ENCODE measurements around the gene MIR17HG. TPM values are rescaled to one million over a fixed set of nuclear protein-coding genes. Genes with fewer than 3 reads are reported as not detected.

MIR17HG gene
- total and polyA plus RNA-seq, 2 experiments from 2014 or later, result 0.20 to 0.43 TPM

DNA sequence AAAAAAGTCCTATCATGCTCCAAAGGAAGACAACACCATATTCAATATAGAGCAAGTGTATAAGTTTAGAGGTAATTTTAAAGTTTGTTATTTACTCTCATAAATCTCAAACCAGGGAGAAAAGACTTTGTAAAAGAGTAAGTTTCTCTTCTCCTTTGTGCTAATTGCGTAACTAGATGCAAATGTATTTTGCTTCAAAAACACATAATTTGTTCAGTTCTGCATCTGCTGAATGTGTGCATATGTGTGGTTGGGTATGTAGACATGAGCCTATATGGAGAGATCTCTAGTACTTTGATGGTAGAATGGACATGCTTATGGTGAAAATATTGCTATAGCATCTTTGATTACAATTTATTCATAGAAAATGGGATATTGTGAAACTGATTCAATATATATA lies 17.8 kb upstream of the MIR17HG start:
- no peaks in the 10 kb centered on the region for H4K20me1 ChIP-seq (ENCODE audit: insufficient read depth)
- WGBS, 2 experiments (ENCODE audit: low coverage in 1 of 2, low lambda C conversion rate in 2 of 2, missing lambda C conversion rate in 2 of 2), result 18 to 23% methylated on average over 1 of the region's 1 CpG

GRCh38 chr13:91331047-91331915 lies 16.2 kb upstream of the MIR17HG start:
- Histone ChIP-seq H3K9me3 (ENCODE audit: low read depth) (no peaks in the 10 kb centered on the region), H3F3A (ENCODE audit: insufficient read depth) (no peaks in the 10 kb centered on the region), H3K27me3 (replicated peaks; ENCODE audit: insufficient read depth) (peaks cover 11% of the 10 kb centered on the region), H3K4me2 (ENCODE audit: unreplicated experiment) (no peak overlapping the region), H3K27ac (no peak overlapping the region), H3K79me2 (ENCODE audit: insufficient read depth) (no peaks in the 10 kb centered on the region), H3K4me1 (ENCODE audit: insufficient read depth) (no peaks in the 10 kb centered on the region), H3K36me3 (ENCODE audit: low read depth) (no peaks in the 10 kb centered on the region), H2AFZ (no peak overlapping the region), H3K9ac (no peak overlapping the region), H3K4me3 (no peak overlapping the region), H4K20me1 (ENCODE audit: insufficient read depth) (no peaks in the 10 kb centered on the region), H3K9me2 (ENCODE audit: insufficient read depth) (no peaks in the 10 kb centered on the region)
- in situ Hi-C loops (cut with MboI), result no loop called here
- WGBS, 2 experiments (ENCODE audit: low coverage in 1 of 2, low lambda C conversion rate in 2 of 2, missing lambda C conversion rate in 2 of 2), result 45% methylated on average over 4 of the region's 4 CpGs
- no peak for TF ChIP-seq EZH2phosphoT487 (IDR thresholded peaks at IDR 0.05; ENCODE audit: insufficient read depth, low read depth)
- no peak for TF ChIP-seq EZH2 (IDR thresholded peaks at IDR 0.05; ENCODE audit: insufficient read depth, poor library complexity, severe bottlenecking)
- DNase-seq, result no peak

More for the DNA sequence above, 17.8 kb upstream of the MIR17HG start:
- in situ Hi-C loops (cut with MboI), result no loop called here
- Histone ChIP-seq H3K4me2 (ENCODE audit: unreplicated experiment) (no peak overlapping the region), H3K27me3 (replicated peaks; ENCODE audit: insufficient read depth) (peaks cover 11% of the 10 kb centered on the region), H3K27ac (no peak overlapping the region), H3K4me3 (no peak overlapping the region), H3K36me3 (ENCODE audit: low read depth) (no peaks in the 10 kb centered on the region), H3K4me1 (ENCODE audit: insufficient read depth) (no peaks in the 10 kb centered on the region), H3F3A (ENCODE audit: insufficient read depth) (no peaks in the 10 kb centered on the region), H3K9ac (no peak overlapping the region), H3K79me2 (ENCODE audit: insufficient read depth) (no peaks in the 10 kb centered on the region), H3K9me2 (ENCODE audit: insufficient read depth) (no peaks in the 10 kb centered on the region), H3K9me3 (ENCODE audit: low read depth) (no peaks in the 10 kb centered on the region), H2AFZ (no peak overlapping the region)
- TF ChIP-seq EZH2phosphoT487 (IDR thresholded peaks at IDR 0.05; ENCODE audit: insufficient read depth, low read depth) (no peak), EZH2 (IDR thresholded peaks at IDR 0.05; ENCODE audit: insufficient read depth, poor library complexity, severe bottlenecking) (no peak)
- no peak for DNase-seq

GRCh38 chr13:91346062-91346461 lies 1.4 kb upstream of the MIR17HG start:
- TF ChIP-seq EZH2phosphoT487 (IDR thresholded peaks at IDR 0.05; ENCODE audit: insufficient read depth, low read depth) (no peak), EZH2 (IDR thresholded peaks at IDR 0.05; ENCODE audit: insufficient read depth, poor library complexity, severe bottlenecking) (no peak)
- H3K4me2 ChIP-seq (ENCODE audit: unreplicated experiment), result no peak overlapping the region
- H3F3A ChIP-seq (ENCODE audit: insufficient read depth), result peaks cover 13% of the 10 kb centered on the region; the same call in 1 of the 2 replicates
- in situ Hi-C loops (cut with MboI), result no loop called here
- no peaks in the 10 kb centered on the region for H3K9me2 ChIP-seq (ENCODE audit: insufficient read depth)
- H3K9ac ChIP-seq, result no peak overlapping the region
- H4K20me1 ChIP-seq (ENCODE audit: insufficient read depth), result no peaks in the 10 kb centered on the region
- no peak overlapping the region for H3K4me3 ChIP-seq
- no peak overlapping the region for H2AFZ ChIP-seq
- H3K27ac ChIP-seq, result no peak overlapping the region
- 0 out of 2 replicates have a peak, but pooled peaks cover 1% of the 10 kb centered on the region for H3K36me3 ChIP-seq (ENCODE audit: low read depth)
- no peak for DNase-seq
- peaks cover 36% of the 10 kb centered on the region for H3K27me3 ChIP-seq (replicated peaks; ENCODE audit: insufficient read depth)
- H3K79me2 ChIP-seq (ENCODE audit: insufficient read depth), result peaks cover 21% of the 10 kb centered on the region
- H3K9me3 ChIP-seq (ENCODE audit: low read depth), result no peaks in the 10 kb centered on the region
- 58 to 62% methylated on average over 4 of the region's 4 CpGs for WGBS, 2 experiments (ENCODE audit: low coverage in 1 of 2, low lambda C conversion rate in 2 of 2, missing lambda C conversion rate in 2 of 2)
- peaks cover 17% of the 10 kb centered on the region for H3K4me1 ChIP-seq (ENCODE audit: insufficient read depth)

DNA sequence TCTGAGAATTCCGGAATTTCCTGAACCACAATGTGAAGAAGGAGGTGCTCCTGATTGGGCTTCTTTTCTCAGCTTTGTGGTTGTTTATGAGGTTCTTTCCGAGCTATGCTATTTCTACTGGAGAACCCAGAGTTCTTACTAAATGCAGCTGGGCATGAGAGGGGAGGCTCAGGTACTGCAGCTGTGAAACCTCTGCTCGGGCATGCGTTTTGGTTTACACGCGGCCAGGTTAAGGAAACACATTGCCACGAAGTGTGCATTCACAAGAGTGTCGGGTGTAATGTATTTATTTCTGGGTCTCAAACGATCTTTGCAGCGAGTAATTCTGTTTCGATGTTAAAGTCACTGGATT lies 661 bp upstream of the MIR17HG start:
- WGBS, 2 experiments (ENCODE audit: low coverage in 1 of 2, low lambda C conversion rate in 2 of 2, missing lambda C conversion rate in 2 of 2), result 1 to 3% methylated on average over 11 of the region's 11 CpGs
- H3K27ac ChIP-seq, result no peak overlapping the region
- peaks cover 36% of the 10 kb centered on the region for H3K27me3 ChIP-seq (replicated peaks; ENCODE audit: insufficient read depth)
- H4K20me1 ChIP-seq (ENCODE audit: insufficient read depth), result no peaks in the 10 kb centered on the region
- H3K9me3 ChIP-seq (ENCODE audit: low read depth), result no peaks in the 10 kb centered on the region
- peaks cover 17% of the 10 kb centered on the region for H3K4me1 ChIP-seq (ENCODE audit: insufficient read depth)
- H3F3A ChIP-seq (ENCODE audit: insufficient read depth), result peaks cover 13% of the 10 kb centered on the region; the same call in 1 of the 2 replicates
- H3K4me2 ChIP-seq (ENCODE audit: unreplicated experiment), result peak overlapping the region; percentile 90
- peak; percentile 30 for DNase-seq
- in situ Hi-C loops (cut with MboI), result no loop called here
- H3K4me3 ChIP-seq, result peak overlapping the region; percentile 80
- 0 out of 2 replicates have a peak, but pooled peaks cover 8% of the 10 kb centered on the region for H3K36me3 ChIP-seq (ENCODE audit: low read depth)
- peak overlapping the region; percentile 97 for H2AFZ ChIP-seq
- H3K9me2 ChIP-seq (ENCODE audit: insufficient read depth), result no peaks in the 10 kb centered on the region
- TF ChIP-seq EZH2phosphoT487 (IDR thresholded peaks at IDR 0.05; ENCODE audit: insufficient read depth, low read depth), result no peak
- TF ChIP-seq EZH2 (IDR thresholded peaks at IDR 0.05; ENCODE audit: insufficient read depth, poor library complexity, severe bottlenecking), result peak; percentile 87
- peak overlapping the region; percentile 86; the same call in 1 of the 2 replicates for H3K9ac ChIP-seq
- peaks cover 28% of the 10 kb centered on the region for H3K79me2 ChIP-seq (ENCODE audit: insufficient read depth)
